Stimulated activated CD4-positive, alpha-beta T cell treated with anti-CD3 and anti-CD28 coated beads, Interleukin-1b, Interleukin-23, amount 100 ng/mL, for 4 hours (primary cell): Measurements from ENCODE around the gene PTPRN2.
"Not testable (repeated sequence)": the region's sequence is repeated elsewhere in the genome, so short reads cannot be mapped to it uniquely, and the experiment has no call there.

Experiments
- DNase-seq, 2 donors: peaks; one replicate each; pipeline ENCODE4 v3.0.0-alpha.2; 2020; ENCODE audit warnings: low read depth in 2 of 2

The PTPRN2 gene

GRCh38 chr7:158516524-158516923 lies 71.1 kb downstream of the PTPRN2 start:
- DNase-seq: no peak

DNA sequence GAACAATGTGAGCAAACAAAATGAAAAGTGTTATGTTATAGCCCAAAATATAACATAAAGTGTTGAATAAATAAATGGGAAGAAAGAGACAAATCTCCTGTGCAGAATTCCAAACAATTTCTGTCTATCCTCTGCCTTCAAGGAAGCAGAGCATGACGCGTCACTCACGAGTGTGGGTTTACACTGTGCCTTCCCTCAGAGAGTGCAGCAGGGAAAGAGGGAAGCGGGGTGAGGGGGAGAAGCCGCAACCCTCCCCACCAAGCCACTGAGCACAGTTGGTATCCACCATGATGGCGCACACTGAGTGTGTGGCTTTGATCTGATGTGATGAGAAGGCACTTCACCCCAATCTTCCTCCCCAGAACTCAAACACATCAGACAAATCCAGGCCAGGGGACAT lies 74.8 kb downstream of the PTPRN2 start:
- no peak for DNase-seq

DNA sequence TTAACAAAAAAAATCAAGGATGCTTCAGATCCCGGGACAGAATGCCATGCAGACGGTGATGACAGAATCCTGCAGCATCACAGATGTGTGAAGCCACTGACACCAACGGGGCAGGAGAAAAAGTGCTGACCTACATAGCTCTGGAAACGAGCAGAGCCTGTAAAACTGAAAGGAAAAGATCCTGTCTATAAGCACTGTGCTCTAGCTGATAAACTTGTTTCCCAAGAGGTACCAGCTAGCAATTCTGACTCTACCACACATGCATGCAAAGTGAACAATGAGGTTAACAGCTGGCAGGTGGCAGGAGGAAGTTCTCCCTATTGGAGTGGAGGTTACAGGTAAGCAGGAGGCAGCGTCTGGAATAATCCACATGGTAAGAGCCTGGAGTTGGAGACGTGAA lies 75.6 kb downstream of the PTPRN2 start:
- no peak for DNase-seq

- DNase-seq: no peak
Observed at GRCh38 chr7:158508802-158509385, 78.7 kb downstream of the PTPRN2 start.

DNA sequence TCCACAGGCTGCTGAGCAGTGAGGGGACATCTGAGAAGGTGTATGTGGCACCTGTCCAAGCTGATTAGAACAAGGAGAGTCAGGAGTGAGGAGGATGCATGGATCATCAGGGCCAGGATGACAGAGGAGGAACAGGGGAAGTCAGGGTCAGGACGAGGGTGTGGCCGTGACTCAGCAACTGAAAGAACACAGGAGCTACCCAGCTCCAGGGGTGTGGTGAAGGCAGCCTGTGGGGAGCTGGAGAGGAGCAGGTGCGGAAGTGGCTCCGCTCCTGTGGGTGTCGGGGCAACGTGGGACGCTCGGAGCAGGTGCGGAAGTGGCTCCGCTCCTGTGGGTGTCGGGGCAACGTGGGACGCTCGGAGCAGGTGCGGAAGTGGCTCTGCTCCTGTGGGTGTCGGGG lies 79.3 kb downstream of the PTPRN2 start:
- not testable (repeated sequence) for DNase-seq

DNA sequence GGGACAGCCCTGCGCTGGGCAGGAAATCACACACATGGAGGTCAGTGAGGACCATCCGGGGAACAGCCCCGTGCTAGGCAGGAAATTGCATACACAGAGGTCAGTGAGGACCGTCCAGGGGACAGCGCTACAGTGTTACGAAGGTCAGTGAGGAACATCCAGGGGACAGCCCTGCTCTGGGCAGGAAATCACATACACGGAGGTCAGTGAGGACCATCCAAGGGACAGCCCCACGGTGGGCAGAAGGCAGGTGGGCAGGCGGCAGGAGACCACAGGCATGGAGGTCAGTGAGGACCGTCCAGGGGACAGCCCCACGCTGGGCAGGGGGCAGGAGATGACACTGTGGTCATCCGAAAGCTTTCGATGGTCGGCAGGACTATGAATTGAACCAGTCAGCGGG lies 79.7 kb downstream of the PTPRN2 start:
- DNase-seq: no peak

GRCh38 chr7:158507175-158507574 lies 80.4 kb downstream of the PTPRN2 start:
- not testable (repeated sequence) for DNase-seq

DNA sequence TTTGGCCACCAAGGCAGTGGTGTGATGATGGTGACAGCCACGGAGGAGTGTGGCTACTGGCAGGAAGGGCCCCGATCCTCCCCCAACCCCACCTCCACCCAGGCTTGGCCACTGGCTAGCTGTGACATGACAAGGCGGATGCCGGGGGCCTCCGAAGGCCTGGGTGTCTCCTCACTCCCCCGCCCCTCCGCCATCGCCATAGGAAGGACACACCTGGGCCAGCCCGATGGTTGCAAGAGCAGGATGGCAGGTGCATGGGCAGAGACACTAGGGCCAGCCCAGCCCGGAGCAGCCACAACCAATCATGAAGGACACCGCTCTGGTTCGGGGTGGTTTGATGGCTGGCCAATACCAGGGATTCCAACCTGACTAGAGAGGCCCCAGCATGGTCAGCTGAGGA lies 81.0 kb downstream of the PTPRN2 start:
- no peak for DNase-seq

GRCh38 chr7:158505683-158506082 lies 81.9 kb downstream of the PTPRN2 start:
- no peak for DNase-seq

- DNase-seq: no peak
Observed at GRCh38 chr7:158502068-158502750, 85.4 kb downstream of the PTPRN2 start.

- no peak for DNase-seq
Observed at GRCh38 chr7:158501393-158502067, 86.1 kb downstream of the PTPRN2 start.

DNA sequence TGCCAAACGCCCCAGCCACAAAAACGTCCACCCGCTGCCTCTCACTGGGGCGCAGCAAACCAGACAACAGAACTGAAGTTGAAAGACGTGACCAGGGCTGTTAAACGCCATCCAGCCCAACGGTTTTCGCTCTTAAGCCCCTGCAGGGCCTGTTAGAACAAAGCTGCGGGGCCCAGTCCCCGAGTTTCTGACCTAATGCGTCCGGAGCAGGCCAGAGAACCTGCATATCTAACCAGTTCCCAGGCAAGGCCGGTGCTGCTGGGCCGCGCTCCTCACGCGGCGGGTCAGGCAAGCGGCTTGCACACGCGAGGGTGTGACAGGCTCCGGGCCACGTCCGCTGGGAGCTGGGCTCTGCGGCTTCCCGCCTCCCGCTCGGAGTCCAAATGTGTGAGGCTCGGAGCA lies 87.0 kb downstream of the PTPRN2 start:
- no peak for DNase-seq

DNA sequence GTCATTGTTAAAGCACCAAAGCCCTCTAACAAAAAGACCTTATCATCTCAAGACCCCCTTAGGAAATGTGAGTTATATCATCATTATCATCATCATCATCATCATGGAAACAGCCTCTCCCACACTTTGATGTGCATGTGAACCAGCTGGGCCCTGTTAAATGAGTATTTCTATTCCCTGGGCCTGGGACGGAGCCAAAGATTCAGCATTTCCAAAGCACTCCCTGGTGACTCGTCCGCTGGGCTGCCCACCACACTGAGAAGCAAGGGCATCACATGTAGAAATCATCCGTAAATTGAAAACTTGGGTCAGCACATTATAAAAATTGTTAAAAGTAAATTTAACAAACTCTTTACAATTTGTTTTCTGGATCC lies 88.6 kb downstream of the PTPRN2 start:
- DNase-seq: no peak

DNA sequence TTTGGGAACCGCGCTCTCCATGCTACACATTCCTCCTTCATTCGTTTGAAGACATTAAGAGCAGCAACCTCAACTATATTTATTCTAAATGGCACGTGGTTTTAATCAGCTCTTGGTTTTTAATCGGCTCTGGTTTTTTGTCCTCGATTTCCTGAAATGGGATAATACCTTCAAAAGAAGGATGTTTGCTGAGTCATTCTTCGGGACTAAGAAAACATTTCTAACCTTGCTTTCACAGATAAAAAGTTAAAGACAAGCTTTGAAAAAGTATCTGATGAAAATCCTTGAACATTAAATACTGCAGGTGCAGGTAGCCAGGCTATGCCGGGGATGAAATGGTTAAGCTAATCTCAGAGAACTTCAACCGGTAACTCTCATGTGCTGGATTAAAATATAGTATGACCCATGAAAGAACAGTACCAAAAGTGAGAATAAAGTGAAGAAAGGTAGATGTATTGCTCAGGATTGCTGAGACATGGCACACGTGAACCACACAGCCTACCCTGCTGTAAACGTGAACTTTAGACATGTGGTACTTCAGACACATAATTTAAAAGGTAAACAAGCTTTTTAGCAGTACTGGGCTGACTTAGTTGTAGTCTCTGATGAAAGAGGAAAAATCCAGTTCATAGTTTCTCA lies 89.1 kb downstream of the PTPRN2 start:
- no peak for DNase-seq

GRCh38 chr7:158497627-158498026 lies 90.0 kb downstream of the PTPRN2 start:
- no peak for DNase-seq

DNA sequence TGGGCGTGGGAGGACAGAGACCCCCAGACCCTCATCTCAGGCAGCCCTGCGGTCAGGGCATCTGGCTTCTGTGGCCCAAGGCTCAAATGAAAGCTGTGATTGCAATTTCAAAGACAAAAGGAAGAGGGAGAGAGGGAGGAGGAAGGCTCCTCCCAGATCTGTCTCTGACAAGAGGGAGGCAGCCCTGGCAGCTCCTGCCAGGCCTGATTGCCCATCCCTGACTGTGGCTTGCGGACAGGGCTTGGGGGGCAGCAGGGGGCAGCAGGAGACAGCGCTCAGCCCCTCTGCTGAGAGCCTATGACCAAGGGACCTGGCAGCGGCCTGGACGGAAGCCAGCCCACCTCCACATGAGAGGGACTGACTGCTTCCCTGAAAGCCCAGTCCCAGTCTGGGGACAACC lies 91.8 kb downstream of the PTPRN2 start:
- no peak for DNase-seq

DNA sequence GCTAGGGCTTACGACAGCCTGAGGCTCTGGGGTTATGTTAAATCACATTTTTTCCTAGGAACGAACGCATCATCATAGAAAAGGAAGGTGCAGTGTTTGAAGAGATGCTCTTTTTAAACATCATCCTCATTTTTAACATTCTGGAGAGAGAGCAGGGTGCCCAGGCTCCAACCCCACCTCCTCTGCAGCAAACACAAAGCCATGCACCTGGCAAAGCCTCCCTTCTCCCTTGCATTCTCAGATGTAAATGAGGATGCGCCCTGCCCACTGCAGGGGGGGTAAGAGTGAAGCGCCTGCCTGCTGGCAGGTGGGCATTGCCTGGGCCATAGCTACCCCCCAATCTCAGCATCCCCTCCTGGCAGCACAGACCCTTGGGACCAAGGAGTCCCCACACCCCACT lies 92.4 kb downstream of the PTPRN2 start:
- no peak for DNase-seq

- no peak for DNase-seq
Observed at GRCh38 chr7:158494643-158495042, 93.0 kb downstream of the PTPRN2 start.

DNA sequence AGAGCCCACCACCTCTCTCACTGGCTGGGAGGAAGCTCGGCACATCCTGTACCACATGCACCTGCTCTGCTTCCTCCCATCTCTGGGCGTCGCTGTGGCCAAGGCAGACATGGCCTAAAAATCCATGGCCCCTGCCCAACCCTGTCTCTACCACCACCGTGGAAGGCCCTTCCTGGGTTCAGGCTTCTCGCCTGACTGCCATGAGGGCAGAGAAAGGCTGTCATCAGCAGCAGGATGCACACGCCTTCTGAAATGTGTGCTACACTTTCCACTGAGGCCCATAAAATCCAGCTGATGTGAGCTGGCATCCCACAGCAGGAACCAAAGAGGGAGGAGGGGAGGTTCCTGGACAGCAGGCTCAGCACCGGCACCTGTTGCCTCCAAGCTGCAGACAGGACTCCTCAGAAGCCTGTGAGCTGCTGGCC lies 93.4 kb downstream of the PTPRN2 start:
- no peak for DNase-seq

GRCh38 chr7:158492367-158492764 lies 95.3 kb downstream of the PTPRN2 start:
- no peak for DNase-seq

DNA sequence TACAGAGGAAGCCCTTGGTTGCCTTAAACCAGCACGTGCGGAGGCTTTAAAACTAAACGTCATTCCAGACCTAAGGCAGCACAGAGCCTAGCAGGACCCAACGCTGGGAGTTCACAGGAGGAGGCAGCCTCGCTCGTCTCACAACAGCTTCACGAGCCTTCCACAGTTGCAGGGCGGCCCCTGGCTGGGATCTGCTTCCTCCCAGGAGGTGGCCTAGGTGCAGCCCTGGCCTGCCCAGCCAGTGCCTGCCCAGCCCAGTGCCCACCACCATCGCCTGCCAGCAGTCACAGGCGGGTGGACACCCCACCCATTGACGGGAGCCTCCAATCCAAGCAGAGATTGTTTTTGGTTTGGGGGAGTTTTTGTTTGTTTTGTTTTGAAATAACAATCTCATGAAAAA lies 96.5 kb downstream of the PTPRN2 start:
- no peak for DNase-seq

DNA sequence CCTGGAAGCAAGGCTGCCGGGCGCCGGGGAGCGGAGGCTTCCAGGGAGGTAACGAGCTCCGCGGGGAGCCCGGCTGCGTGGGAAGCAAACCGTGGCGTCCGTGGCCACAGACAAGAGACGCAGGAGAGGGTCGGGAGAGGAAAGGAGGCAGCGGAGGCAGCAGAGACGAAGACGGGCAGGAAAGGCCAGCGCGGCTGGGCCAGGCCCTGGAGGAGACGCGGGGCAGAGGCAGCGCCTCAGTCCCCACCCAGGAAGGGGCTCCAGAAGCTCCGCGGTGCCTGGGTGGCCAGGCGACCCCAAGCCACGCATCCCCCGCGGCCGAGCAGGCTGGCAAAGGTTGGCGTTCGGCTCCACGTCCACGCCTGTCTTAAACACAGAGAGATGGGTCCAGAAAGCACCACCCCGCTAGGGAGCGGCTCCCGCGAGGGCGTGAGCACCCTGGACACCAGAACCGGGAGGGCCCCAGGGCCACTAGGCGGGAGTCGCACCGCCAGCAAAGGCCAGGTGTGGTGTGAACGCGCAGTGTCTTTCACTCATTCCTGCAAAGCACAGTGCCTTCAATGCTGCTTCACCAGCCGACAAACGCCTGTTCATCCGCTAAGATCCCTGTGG lies 97.3 kb downstream of the PTPRN2 start:
- DNase-seq: no peak
